22Rv1 (cell line): Measurements from ENCODE around the gene NCOA4.
"Not testable (repeated sequence)": the region's sequence is repeated elsewhere in the genome, so short reads cannot be mapped to it uniquely, and the experiment has no call there.

Experiments used
- ZFX ChIP-seq: fragments of 450-650 bp; IDR thresholded peaks from 2 replicates; pipeline ENCODE4 v1.6.1; 2017; ENCODE audit warnings: antibody characterized with exemption, borderline replicate concordance
- TF ChIP-seq, protein P1 (sequence below): fragments of 450-650 bp; IDR thresholded peaks from 2 replicates; pipeline ENCODE4 v1.5.1; 2017; ENCODE audit warnings: mild to moderate bottlenecking

DNA sequence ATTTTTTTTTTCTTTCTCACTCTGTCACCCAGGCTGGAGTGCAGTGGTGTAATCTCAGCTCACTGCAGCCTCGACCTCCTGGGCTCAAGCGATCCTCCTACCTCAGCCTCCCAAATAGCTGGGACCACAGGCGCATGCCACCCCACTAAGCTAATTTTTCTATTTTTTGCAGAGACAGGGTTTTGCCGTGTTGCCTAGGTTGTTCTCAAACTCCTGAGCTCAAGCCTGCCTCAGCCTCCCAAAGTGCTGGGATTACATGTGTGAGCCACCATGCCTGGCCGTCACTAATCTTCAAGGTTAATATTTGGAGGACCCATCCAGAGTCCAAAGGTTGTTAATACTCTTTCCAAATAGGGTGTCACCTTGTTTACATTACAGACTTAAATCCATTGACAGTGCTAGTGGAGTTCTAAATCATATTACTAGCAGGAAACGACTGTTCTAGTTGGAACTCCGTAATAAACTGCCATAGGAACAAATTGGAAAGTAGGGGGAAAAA lies 28.2 kb downstream of the NCOA4 start:
- TF ChIP-seq, protein P1, sequence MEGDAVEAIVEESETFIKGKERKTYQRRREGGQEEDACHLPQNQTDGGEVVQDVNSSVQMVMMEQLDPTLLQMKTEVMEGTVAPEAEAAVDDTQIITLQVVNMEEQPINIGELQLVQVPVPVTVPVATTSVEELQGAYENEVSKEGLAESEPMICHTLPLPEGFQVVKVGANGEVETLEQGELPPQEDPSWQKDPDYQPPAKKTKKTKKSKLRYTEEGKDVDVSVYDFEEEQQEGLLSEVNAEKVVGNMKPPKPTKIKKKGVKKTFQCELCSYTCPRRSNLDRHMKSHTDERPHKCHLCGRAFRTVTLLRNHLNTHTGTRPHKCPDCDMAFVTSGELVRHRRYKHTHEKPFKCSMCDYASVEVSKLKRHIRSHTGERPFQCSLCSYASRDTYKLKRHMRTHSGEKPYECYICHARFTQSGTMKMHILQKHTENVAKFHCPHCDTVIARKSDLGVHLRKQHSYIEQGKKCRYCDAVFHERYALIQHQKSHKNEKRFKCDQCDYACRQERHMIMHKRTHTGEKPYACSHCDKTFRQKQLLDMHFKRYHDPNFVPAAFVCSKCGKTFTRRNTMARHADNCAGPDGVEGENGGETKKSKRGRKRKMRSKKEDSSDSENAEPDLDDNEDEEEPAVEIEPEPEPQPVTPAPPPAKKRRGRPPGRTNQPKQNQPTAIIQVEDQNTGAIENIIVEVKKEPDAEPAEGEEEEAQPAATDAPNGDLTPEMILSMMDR = not testable (repeated sequence)
- not testable (repeated sequence) for TF ChIP-seq ZFX
